Activated T-cell treated with anti-CD3 and anti-CD28 coated beads, Interleukin-2, amount 50 U/mL, for 72 hours (primary cell): Measurements from ENCODE around the gene RGS6. TPM values are rescaled to one million over a fixed set of nuclear protein-coding genes. Genes with fewer than 3 reads are reported as not detected.
"Not testable (repeated sequence)": the region's sequence is repeated elsewhere in the genome, so short reads cannot be mapped to it uniquely, and the experiment has no call there.

ENCODE experiments used
- ATAC-seq, 2 donors: fragments of 150-1000 bp; cut with Tn5 transposase; replicated peaks in 1 of 2; 2 replicates each; pipeline ENCODE4 v1.10.0; 2021; ENCODE audit warnings: moderate library complexity in 2 of 2, mild to moderate bottlenecking in 1 of 2
- DNase-seq, 2 donors: peaks; one replicate each; pipeline ENCODE4 v3.0.0; 2021 to 2022; ENCODE audit warnings: mixed read lengths in 1 of 2
- H3K27ac Mint-ChIP-seq: one replicate; pipeline ENCODE4 v1.8.0; 2022; ENCODE audit warnings: mild to moderate bottlenecking, moderate library complexity, mixed read lengths
- H3K27me3 Mint-ChIP-seq: one replicate; pipeline ENCODE4 v1.8.0; 2022; ENCODE audit warnings: low read depth, mixed read lengths
- H3K36me3 Mint-ChIP-seq, 2 donors: one replicate each; pipeline ENCODE4 v1.8.0; 2022; ENCODE audit warnings: mixed read lengths in 2 of 2, mild to moderate bottlenecking in 1 of 2; ENCODE audit not compliant: insufficient read depth in 2 of 2
- H3K4me1 Mint-ChIP-seq: one replicate; pipeline ENCODE4 v1.8.0; 2022; ENCODE audit warnings: low read depth, mixed read lengths
- H3K4me3 Mint-ChIP-seq, 2 donors: one replicate each; pipeline ENCODE4 v1.8.0; 2022; ENCODE audit warnings: mild to moderate bottlenecking in 2 of 2, mixed read lengths in 2 of 2, moderate library complexity in 2 of 2
- H3K9me3 Mint-ChIP-seq, 2 donors: one replicate each; pipeline ENCODE4 v1.8.0; 2022; ENCODE audit warnings: mixed read lengths in 2 of 2
- total RNA-seq, 2 donors: library from RNA; stranded (reverse); gene quantifications; one replicate each; pipeline ENCODE4 v1.2.3, GENCODE V29; 2022

RGS6 gene
- 1 to 10 TPM; 2.2 to 2.5 TPM for total RNA-seq

GRCh38 chr14:71932229-71932981 lies at the start of gene RGS6:
RGS6 (plus strand) TSS chr14:71932429.
- no peaks in the 10 kb centered on the region for H3K9me3 Mint-ChIP-seq
- peak; percentile 77 to 78 for ATAC-seq
- peak; percentile 56 to 58 for DNase-seq
- H3K4me3 Mint-ChIP-seq = peak within 1 kb of the TSS; percentile 79 to 82
- peaks cover 52% of the 10 kb centered on the region for H3K27me3 Mint-ChIP-seq
- H3K4me1 Mint-ChIP-seq = peaks cover 25% of the 10 kb centered on the region
- H3K36me3 Mint-ChIP-seq = no peaks in the 10 kb centered on the region
- no peak within 1 kb of the TSS for H3K27ac Mint-ChIP-seq

GRCh38 chr14:71883094-71883493 lies 49.1 kb upstream of the RGS6 start:
- no peaks in the 10 kb centered on the region for H3K4me1 Mint-ChIP-seq
- H3K9me3 Mint-ChIP-seq = peaks cover 5 to 9% of the 10 kb centered on the region in 2 donors
- peaks cover 0 to 2% of the 10 kb centered on the region in 2 donors for H3K36me3 Mint-ChIP-seq
- H3K4me3 Mint-ChIP-seq = no peak overlapping the region
- ATAC-seq = no peak
- peaks cover 34% of the 10 kb centered on the region for H3K27me3 Mint-ChIP-seq
- DNase-seq = no peak
- no peak overlapping the region for H3K27ac Mint-ChIP-seq

- H3K4me3 Mint-ChIP-seq = no peak overlapping the region
- H3K36me3 Mint-ChIP-seq = peaks cover 0 to 2% of the 10 kb centered on the region in 2 donors
- ATAC-seq (no peak), DNase-seq (no peak)
- no peak overlapping the region for H3K27ac Mint-ChIP-seq
- H3K27me3 Mint-ChIP-seq = peaks cover 41% of the 10 kb centered on the region
- peaks cover 3% of the 10 kb centered on the region for H3K4me1 Mint-ChIP-seq
- peaks cover 6 to 8% of the 10 kb centered on the region in 2 donors for H3K9me3 Mint-ChIP-seq
These were observed 46.9 kb upstream of the RGS6 start for GRCh38 chr14:71885301-71885700.

- H3K36me3 Mint-ChIP-seq, H3K4me3 Mint-ChIP-seq, ATAC-seq, H3K9me3 Mint-ChIP-seq, DNase-seq, H3K4me1 Mint-ChIP-seq, H3K27ac Mint-ChIP-seq: not testable (repeated sequence)
- peaks cover 31% of the 10 kb centered on the region for H3K27me3 Mint-ChIP-seq
These were observed 44.4 kb upstream of the RGS6 start for GRCh38 chr14:71887802-71888201.

GRCh38 chr14:71890541-71890940 lies 41.7 kb upstream of the RGS6 start:
- H3K4me1 Mint-ChIP-seq = peaks cover 8% of the 10 kb centered on the region
- DNase-seq (no peak), ATAC-seq (no peak)
- H3K4me3 Mint-ChIP-seq = no peak overlapping the region
- peaks cover 4 to 6% of the 10 kb centered on the region in 2 donors for H3K9me3 Mint-ChIP-seq
- H3K27ac Mint-ChIP-seq = no peak overlapping the region
- H3K36me3 Mint-ChIP-seq = no peaks in the 10 kb centered on the region
- H3K27me3 Mint-ChIP-seq = peaks cover 29% of the 10 kb centered on the region

GRCh38 chr14:71891185-71891584 lies 41.0 kb upstream of the RGS6 start:
- Mint-ChIP-seq H3K27ac (no peak overlapping the region), H3K36me3 (no peaks in the 10 kb centered on the region), H3K4me1 (peaks cover 8% of the 10 kb centered on the region), H3K27me3 (peaks cover 29% of the 10 kb centered on the region), H3K9me3 (peaks cover 4 to 6% of the 10 kb centered on the region in 2 donors), H3K4me3 (no peak overlapping the region)
- no peak for ATAC-seq
- no peak for DNase-seq

- no peak overlapping the region for H3K4me3 Mint-ChIP-seq
- DNase-seq = no peak
- no peak overlapping the region for H3K27ac Mint-ChIP-seq
- peaks cover 4 to 6% of the 10 kb centered on the region in 2 donors for H3K9me3 Mint-ChIP-seq
- H3K4me1 Mint-ChIP-seq = peaks cover 8% of the 10 kb centered on the region
- no peaks in the 10 kb centered on the region for H3K36me3 Mint-ChIP-seq
- H3K27me3 Mint-ChIP-seq = peaks cover 29% of the 10 kb centered on the region
- ATAC-seq = no peak
These were observed 40.3 kb upstream of the RGS6 start for GRCh38 chr14:71891970-71892369.

GRCh38 chr14:71905031-71905430 lies 27.2 kb upstream of the RGS6 start:
- H3K9me3 Mint-ChIP-seq = no peaks in the 10 kb centered on the region
- no peak overlapping the region for H3K27ac Mint-ChIP-seq
- H3K4me1 Mint-ChIP-seq = no peaks in the 10 kb centered on the region
- DNase-seq (no peak), ATAC-seq (no peak)
- peaks cover 28% of the 10 kb centered on the region for H3K27me3 Mint-ChIP-seq
- no peak overlapping the region for H3K4me3 Mint-ChIP-seq
- peaks cover 0 to 3% of the 10 kb centered on the region in 2 donors for H3K36me3 Mint-ChIP-seq

GRCh38 chr14:71905860-71906259 lies 26.4 kb upstream of the RGS6 start:
- Mint-ChIP-seq H3K4me3 (no peak overlapping the region), H3K27me3 (peaks cover 35% of the 10 kb centered on the region), H3K27ac (no peak overlapping the region), H3K9me3 (no peaks in the 10 kb centered on the region), H3K36me3 (peaks cover 0 to 3% of the 10 kb centered on the region in 2 donors), H3K4me1 (no peaks in the 10 kb centered on the region)
- no peak for DNase-seq
- no peak for ATAC-seq

- Mint-ChIP-seq H3K27me3 (peaks cover 34% of the 10 kb centered on the region), H3K27ac (no peak overlapping the region), H3K4me1 (no peaks in the 10 kb centered on the region), H3K9me3 (no peaks in the 10 kb centered on the region), H3K4me3 (no peak overlapping the region), H3K36me3 (peaks cover 0 to 3% of the 10 kb centered on the region in 2 donors)
- no peak for DNase-seq
- ATAC-seq = no peak
These were observed 24.3 kb upstream of the RGS6 start for GRCh38 chr14:71907793-71908515.

- H3K4me1 Mint-ChIP-seq = no peaks in the 10 kb centered on the region
- H3K4me3 Mint-ChIP-seq = no peak overlapping the region
- H3K36me3 Mint-ChIP-seq = no peaks in the 10 kb centered on the region
- ATAC-seq = no peak
- DNase-seq = no peak
- H3K27me3 Mint-ChIP-seq = peaks cover 45% of the 10 kb centered on the region
- no peaks in the 10 kb centered on the region for H3K9me3 Mint-ChIP-seq
- H3K27ac Mint-ChIP-seq = no peak overlapping the region
These were observed 20.6 kb upstream of the RGS6 start for GRCh38 chr14:71911669-71912068.

GRCh38 chr14:71913342-71913741 lies 18.9 kb upstream of the RGS6 start:
- DNase-seq (no peak), ATAC-seq (no peak)
- Mint-ChIP-seq H3K9me3 (no peaks in the 10 kb centered on the region), H3K36me3 (no peaks in the 10 kb centered on the region), H3K27me3 (peaks cover 32% of the 10 kb centered on the region), H3K27ac (no peak overlapping the region), H3K4me3 (no peak overlapping the region), H3K4me1 (no peaks in the 10 kb centered on the region)

- DNase-seq = no peak
- H3K9me3 Mint-ChIP-seq = peaks cover 3 to 4% of the 10 kb centered on the region in 2 donors
- no peaks in the 10 kb centered on the region for H3K4me1 Mint-ChIP-seq
- H3K4me3 Mint-ChIP-seq = no peak overlapping the region
- H3K27ac Mint-ChIP-seq = no peak overlapping the region
- H3K27me3 Mint-ChIP-seq = peaks cover 34% of the 10 kb centered on the region
- H3K36me3 Mint-ChIP-seq = no peaks in the 10 kb centered on the region
- no peak for ATAC-seq
These were observed 13.3 kb upstream of the RGS6 start for GRCh38 chr14:71918955-71919354.
